Mesendoderm (in vitro differentiated cells): Measurements from ENCODE around the gene IRF4.

Source experiments
- DNase-seq: peaks from one replicate; pipeline ENCODE4 v3.0.0; 2013
- H2AK5ac ChIP-seq: 2 replicates; pipeline ENCODE4 v1.6.1; 2013; ENCODE audit warnings: low read length, inconsistent platforms
- H2BK120ac ChIP-seq: 2 replicates; pipeline ENCODE4 v1.6.1; 2013; ENCODE audit warnings: low read depth, mild to moderate bottlenecking, low read length, moderate library complexity, mixed read lengths
- H2BK15ac ChIP-seq: replicated peaks from 2 replicates; pipeline ENCODE4 v1.6.1; 2013; ENCODE audit warnings: low read depth, mild to moderate bottlenecking, moderate library complexity
- H2BK5ac ChIP-seq: 2 replicates; pipeline ENCODE4 v1.6.1; 2013; ENCODE audit warnings: low read length, inconsistent platforms
- H3K18ac ChIP-seq: 2 replicates; pipeline ENCODE4 v1.6.1; 2013; ENCODE audit warnings: mild to moderate bottlenecking, low read length, mixed read lengths
- H3K23ac ChIP-seq: one replicate; pipeline ENCODE4 v1.6.1; 2013; ENCODE audit warnings: low read length
- H3K27ac ChIP-seq: 2 replicates; pipeline ENCODE4 v1.5.1; 2013; ENCODE audit warnings: low read depth, mild to moderate bottlenecking, inconsistent platforms, low read length, moderate library complexity
- H3K27me3 ChIP-seq: 2 replicates; pipeline ENCODE4 v1.6.1; 2013; ENCODE audit warnings: low read length, control low read depth, mild to moderate bottlenecking, inconsistent platforms; ENCODE audit not compliant: insufficient read depth, poor library complexity
- H3K36me3 ChIP-seq: 2 replicates; pipeline ENCODE4 v1.6.1; 2013; ENCODE audit warnings: low read length, inconsistent platforms; ENCODE audit not compliant: control insufficient read depth, insufficient read depth
- H3K4ac ChIP-seq: one replicate; pipeline ENCODE4 v1.6.1; 2013; ENCODE audit warnings: low read depth, mild to moderate bottlenecking, low read length, moderate library complexity
- H3K4me1 ChIP-seq: 2 replicates; pipeline ENCODE4 v1.6.1; 2013; ENCODE audit warnings: low read depth, low read length, inconsistent platforms; ENCODE audit not compliant: control insufficient read depth
- H3K4me2 ChIP-seq: 2 replicates; pipeline ENCODE4 v1.6.1; 2013; ENCODE audit warnings: low read length
- H3K4me3 ChIP-seq: 2 replicates; pipeline ENCODE4 v1.5.1; 2013; ENCODE audit warnings: mild to moderate bottlenecking, low read length
- H3K56ac ChIP-seq: one replicate; pipeline ENCODE4 v1.6.1; 2013; ENCODE audit warnings: low read length
- H3K79me1 ChIP-seq: 2 replicates; pipeline ENCODE4 v1.6.1; 2013; ENCODE audit warnings: low read length, inconsistent platforms
- H3K79me2 ChIP-seq: 2 replicates; pipeline ENCODE4 v1.6.1; 2013; ENCODE audit warnings: mild to moderate bottlenecking, low read length; ENCODE audit not compliant: control insufficient read depth, insufficient read depth
- H3K9ac ChIP-seq: 2 replicates; pipeline ENCODE4 v1.6.1; 2013; ENCODE audit warnings: low read length, inconsistent platforms
- H4K5ac ChIP-seq: one replicate; pipeline ENCODE4 v1.6.1; 2013; ENCODE audit warnings: low read length
- H4K8ac ChIP-seq: one replicate; pipeline ENCODE4 v1.6.1; 2013; ENCODE audit warnings: low read depth, mild to moderate bottlenecking, control low read depth, low read length, moderate library complexity
- WGBS: extraction: QIAGEN DNeasy Blood & Tissue Kit; methylation state at CpG from one replicate; pipeline ENCODE4 v1.1.7; 2013; ENCODE audit warnings: low lambda C conversion rate, missing lambda C conversion rate; ENCODE audit not compliant: insufficient coverage; ENCODE audit errors: extremely low coverage; 5-methylcytosine and 5-hydroxymethylcytosine counted together

IRF4 gene

GRCh38 chr6:380234-381218 lies 11.0 kb upstream of the IRF4 start:
- Histone ChIP-seq H2BK5ac (no peak overlapping the region), H3K23ac (no peak overlapping the region), H3K4ac (no peak overlapping the region), H3K4me2 (no peak overlapping the region), H3K18ac (no peak overlapping the region), H3K9ac (no peak overlapping the region), H3K27ac (no peak overlapping the region), H2AK5ac (no peak overlapping the region), H3K4me1 (no peaks in the 10 kb centered on the region), H3K56ac (no peak overlapping the region), H3K27me3 (no peaks in the 10 kb centered on the region), H3K36me3 (no peaks in the 10 kb centered on the region), H2BK120ac (no peak overlapping the region), H4K8ac (no peak overlapping the region), H3K79me2 (no peaks in the 10 kb centered on the region), H2BK15ac (no peak overlapping the region), H4K5ac (no peak overlapping the region), H3K79me1 (no peaks in the 10 kb centered on the region), H3K4me3 (no peak overlapping the region)
- DNase-seq = no peak
- WGBS = no CpG with 5 or more reads among the region's 26 CpGs

- no peak overlapping the region for H3K4me2 ChIP-seq
- WGBS = no CpG with 5 or more reads among the region's 17 CpGs
- no peaks in the 10 kb centered on the region for H3K4me1 ChIP-seq
- DNase-seq = no peak
- H3K4ac ChIP-seq = no peak overlapping the region
- H3K9ac ChIP-seq = no peak overlapping the region
- H2AK5ac ChIP-seq = no peak overlapping the region
- no peak overlapping the region for H3K18ac ChIP-seq
- H2BK5ac ChIP-seq = no peak overlapping the region
- H4K8ac ChIP-seq = no peak overlapping the region
- H3K56ac ChIP-seq = no peak overlapping the region
- H3K79me2 ChIP-seq = no peaks in the 10 kb centered on the region
- H3K79me1 ChIP-seq = no peaks in the 10 kb centered on the region
- no peak overlapping the region for H3K4me3 ChIP-seq
- no peaks in the 10 kb centered on the region for H3K36me3 ChIP-seq
- no peaks in the 10 kb centered on the region for H3K27me3 ChIP-seq
- H3K23ac ChIP-seq = no peak overlapping the region
- H3K27ac ChIP-seq = no peak overlapping the region
- H2BK15ac ChIP-seq = no peak overlapping the region
- H2BK120ac ChIP-seq = no peak overlapping the region
- H4K5ac ChIP-seq = no peak overlapping the region
Observed at GRCh38 chr6:381742-382461, 9.7 kb upstream of the IRF4 start.

- Histone ChIP-seq H3K4ac (no peak overlapping the region), H3K4me2 (no peak overlapping the region), H2BK120ac (no peak overlapping the region), H3K23ac (no peak overlapping the region), H4K5ac (no peak overlapping the region), H2AK5ac (no peak overlapping the region), H3K18ac (no peak overlapping the region), H3K27ac (no peak overlapping the region), H3K27me3 (no peaks in the 10 kb centered on the region), H3K79me2 (no peaks in the 10 kb centered on the region), H4K8ac (no peak overlapping the region), H2BK15ac (no peak overlapping the region), H2BK5ac (no peak overlapping the region), H3K9ac (no peak overlapping the region), H3K56ac (no peak overlapping the region), H3K36me3 (no peaks in the 10 kb centered on the region), H3K79me1 (no peaks in the 10 kb centered on the region), H3K4me1 (no peaks in the 10 kb centered on the region), H3K4me3 (no peak overlapping the region)
- no CpG with 5 or more reads among the region's 22 CpGs for WGBS
- DNase-seq = no peak
Observed at GRCh38 chr6:382883-383810, 8.4 kb upstream of the IRF4 start.

GRCh38 chr6:383856-384255 lies 7.7 kb upstream of the IRF4 start:
- Histone ChIP-seq H3K18ac (no peak overlapping the region), H4K8ac (no peak overlapping the region), H3K4ac (no peak overlapping the region), H3K4me1 (no peaks in the 10 kb centered on the region), H3K79me2 (no peaks in the 10 kb centered on the region), H3K56ac (no peak overlapping the region), H3K4me2 (no peak overlapping the region), H3K36me3 (no peaks in the 10 kb centered on the region), H3K9ac (no peak overlapping the region), H4K5ac (no peak overlapping the region), H2BK5ac (no peak overlapping the region), H3K23ac (no peak overlapping the region), H2BK120ac (no peak overlapping the region), H2BK15ac (no peak overlapping the region), H3K27ac (no peak overlapping the region), H3K4me3 (no peak overlapping the region), H2AK5ac (no peak overlapping the region), H3K79me1 (no peaks in the 10 kb centered on the region), H3K27me3 (no peaks in the 10 kb centered on the region)
- WGBS = no CpG with 5 or more reads among the region's 3 CpGs
- DNase-seq = no peak

- Histone ChIP-seq H2BK120ac (no peak overlapping the region), H3K27me3 (peaks cover 2% of the 10 kb centered on the region)
- no CpG with 5 or more reads among the region's 6 CpGs for WGBS
Observed at GRCh38 chr6:384898-385297, 6.7 kb upstream of the IRF4 start.

More at GRCh38 chr6:384898-385297, 6.7 kb upstream of the IRF4 start:
- Histone ChIP-seq H3K56ac (no peak overlapping the region), H3K4me2 (no peak overlapping the region), H3K27ac (no peak overlapping the region), H2BK15ac (no peak overlapping the region), H3K9ac (no peak overlapping the region), H3K4me3 (no peak overlapping the region), H3K4ac (no peak overlapping the region), H4K8ac (no peak overlapping the region), H2BK5ac (no peak overlapping the region), H3K4me1 (no peaks in the 10 kb centered on the region), H3K36me3 (no peaks in the 10 kb centered on the region), H4K5ac (no peak overlapping the region), H3K79me1 (no peaks in the 10 kb centered on the region), H3K23ac (no peak overlapping the region), H3K79me2 (no peaks in the 10 kb centered on the region), H3K18ac (no peak overlapping the region), H2AK5ac (no peak overlapping the region)
- no peak for DNase-seq
